Measurements from ENCODE around the gene UNC13C. TPM values are rescaled to one million over a fixed set of nuclear protein-coding genes. Genes with fewer than 3 reads are reported as not detected.

Gene UNC13C
- polyA plus RNA-seq, 1 of the 3 experiments (the other 2 are of a cell fraction), result not detected

DNA sequence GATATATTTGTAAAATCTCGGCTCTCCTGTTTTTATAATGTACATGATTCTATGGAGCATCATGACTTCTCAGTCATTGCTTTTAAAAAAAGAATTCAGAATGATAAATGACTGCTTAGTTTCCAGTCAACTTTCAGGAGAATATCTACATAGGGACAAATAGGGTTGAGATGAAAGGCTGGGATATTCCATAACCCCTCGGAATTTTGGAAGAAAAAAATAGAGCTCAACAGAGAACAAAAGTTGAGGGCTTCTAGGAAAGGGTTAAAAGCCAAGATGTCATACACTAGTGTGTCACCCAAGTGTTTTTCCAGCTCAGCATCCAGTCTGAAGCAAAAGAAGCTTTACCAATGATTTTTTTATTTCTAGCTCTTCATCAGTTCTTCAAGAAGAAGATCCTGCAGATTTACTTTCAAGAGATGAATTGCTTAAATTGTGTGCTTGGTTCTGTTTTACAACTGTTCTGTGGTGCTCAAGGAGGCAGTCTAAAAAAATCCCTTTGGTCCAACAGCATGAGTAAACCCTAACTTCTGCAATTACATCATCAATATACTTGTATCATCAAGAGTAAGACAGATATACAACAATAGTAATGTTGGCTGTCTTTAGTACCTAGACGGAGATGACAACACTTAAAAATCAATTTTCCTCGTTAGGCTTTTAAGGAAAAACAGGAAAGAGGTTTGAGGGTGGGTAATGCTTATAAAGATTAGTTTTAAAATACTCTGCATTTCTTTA lies 979 bp downstream of the UNC13C start (continued):
- TF ChIP-seq, protein P1, sequence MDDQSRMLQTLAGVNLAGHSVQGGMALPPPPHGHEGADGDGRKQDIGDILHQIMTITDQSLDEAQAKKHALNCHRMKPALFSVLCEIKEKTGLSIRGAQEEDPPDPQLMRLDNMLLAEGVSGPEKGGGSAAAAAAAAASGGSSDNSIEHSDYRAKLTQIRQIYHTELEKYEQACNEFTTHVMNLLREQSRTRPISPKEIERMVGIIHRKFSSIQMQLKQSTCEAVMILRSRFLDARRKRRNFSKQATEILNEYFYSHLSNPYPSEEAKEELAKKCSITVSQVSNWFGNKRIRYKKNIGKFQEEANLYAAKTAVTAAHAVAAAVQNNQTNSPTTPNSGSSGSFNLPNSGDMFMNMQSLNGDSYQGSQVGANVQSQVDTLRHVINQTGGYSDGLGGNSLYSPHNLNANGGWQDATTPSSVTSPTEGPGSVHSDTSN (IDR thresholded peaks at IDR 0.05), result no peak
- no peak for TF ChIP-seq CHD2 (IDR thresholded peaks at IDR 0.05; ENCODE audit: low read length, partially characterized antibody)
- TF ChIP-seq, protein P2, sequence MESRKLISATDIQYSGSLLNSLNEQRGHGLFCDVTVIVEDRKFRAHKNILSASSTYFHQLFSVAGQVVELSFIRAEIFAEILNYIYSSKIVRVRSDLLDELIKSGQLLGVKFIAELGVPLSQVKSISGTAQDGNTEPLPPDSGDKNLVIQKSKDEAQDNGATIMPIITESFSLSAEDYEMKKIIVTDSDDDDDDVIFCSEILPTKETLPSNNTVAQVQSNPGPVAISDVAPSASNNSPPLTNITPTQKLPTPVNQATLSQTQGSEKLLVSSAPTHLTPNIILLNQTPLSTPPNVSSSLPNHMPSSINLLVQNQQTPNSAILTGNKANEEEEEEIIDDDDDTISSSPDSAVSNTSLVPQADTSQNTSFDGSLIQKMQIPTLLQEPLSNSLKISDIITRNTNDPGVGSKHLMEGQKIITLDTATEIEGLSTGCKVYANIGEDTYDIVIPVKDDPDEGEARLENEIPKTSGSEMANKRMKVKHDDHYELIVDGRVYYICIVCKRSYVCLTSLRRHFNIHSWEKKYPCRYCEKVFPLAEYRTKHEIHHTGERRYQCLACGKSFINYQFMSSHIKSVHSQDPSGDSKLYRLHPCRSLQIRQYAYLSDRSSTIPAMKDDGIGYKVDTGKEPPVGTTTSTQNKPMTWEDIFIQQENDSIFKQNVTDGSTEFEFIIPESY (IDR thresholded peaks at IDR 0.05; ENCODE audit: borderline replicate concordance, low read depth), result no peak
- no peak for TF ChIP-seq SIN3A (IDR thresholded peaks at IDR 0.05; ENCODE audit: borderline replicate concordance, low read depth, low read length)
- no peak for TF ChIP-seq FOSL2 (IDR thresholded peaks at IDR 0.05; ENCODE audit: borderline replicate concordance, low read depth)
- TF ChIP-seq, protein P3, sequence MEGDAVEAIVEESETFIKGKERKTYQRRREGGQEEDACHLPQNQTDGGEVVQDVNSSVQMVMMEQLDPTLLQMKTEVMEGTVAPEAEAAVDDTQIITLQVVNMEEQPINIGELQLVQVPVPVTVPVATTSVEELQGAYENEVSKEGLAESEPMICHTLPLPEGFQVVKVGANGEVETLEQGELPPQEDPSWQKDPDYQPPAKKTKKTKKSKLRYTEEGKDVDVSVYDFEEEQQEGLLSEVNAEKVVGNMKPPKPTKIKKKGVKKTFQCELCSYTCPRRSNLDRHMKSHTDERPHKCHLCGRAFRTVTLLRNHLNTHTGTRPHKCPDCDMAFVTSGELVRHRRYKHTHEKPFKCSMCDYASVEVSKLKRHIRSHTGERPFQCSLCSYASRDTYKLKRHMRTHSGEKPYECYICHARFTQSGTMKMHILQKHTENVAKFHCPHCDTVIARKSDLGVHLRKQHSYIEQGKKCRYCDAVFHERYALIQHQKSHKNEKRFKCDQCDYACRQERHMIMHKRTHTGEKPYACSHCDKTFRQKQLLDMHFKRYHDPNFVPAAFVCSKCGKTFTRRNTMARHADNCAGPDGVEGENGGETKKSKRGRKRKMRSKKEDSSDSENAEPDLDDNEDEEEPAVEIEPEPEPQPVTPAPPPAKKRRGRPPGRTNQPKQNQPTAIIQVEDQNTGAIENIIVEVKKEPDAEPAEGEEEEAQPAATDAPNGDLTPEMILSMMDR (IDR thresholded peaks at IDR 0.05), result no peak
- TF ChIP-seq RFX5 (IDR thresholded peaks at IDR 0.05; ENCODE audit: low read length), result no peak
- no peak for TF ChIP-seq RAD21 (IDR thresholded peaks at IDR 0.05; ENCODE audit: low read length)

DNA sequence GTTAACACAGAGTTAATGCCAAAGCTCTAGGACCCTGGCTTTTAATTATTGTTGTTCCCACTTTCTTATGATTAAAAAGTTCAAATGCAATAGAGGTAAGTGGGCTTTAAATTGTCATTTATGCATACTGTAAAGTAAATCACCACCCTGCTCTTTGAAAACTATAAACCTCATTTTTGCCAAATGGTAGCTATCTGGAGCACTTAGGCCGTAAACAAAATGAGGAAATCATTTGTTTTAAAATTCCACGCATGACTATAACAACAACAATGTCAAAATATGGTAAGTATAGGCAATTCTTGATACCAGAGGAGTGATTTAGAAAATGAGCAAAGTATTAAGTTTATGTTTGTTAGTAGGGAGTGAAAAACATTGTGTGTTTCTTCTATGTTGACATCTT lies 1.8 kb downstream of the UNC13C start:
- Histone ChIP-seq H2AFZ (ENCODE audit: low read depth) (no peak overlapping the region), H3K9me2 (no peaks in the 10 kb centered on the region), H3K4me3 (ENCODE audit: low read depth in 2 of 2, low read length in 1 of 2) (no peak overlapping the region), H4K20me1 (ENCODE audit: insufficient read depth) (no peaks in the 10 kb centered on the region), H3K27ac (ENCODE audit: low read depth in 2 of 2, low read length in 1 of 2) (no peak overlapping the region), H3K9ac (no peak overlapping the region), H3F3A (replicated peaks; ENCODE audit: insufficient read depth) (no peaks in the 10 kb centered on the region), H3K27me3 (ENCODE audit: insufficient read depth) (no peaks in the 10 kb centered on the region), H3K4me2 (no peak overlapping the region), H3K4me1 (ENCODE audit: control insufficient read depth in 1 of 2, insufficient read depth in 2 of 2, low read depth in 1 of 2, low read length in 1 of 2) (peaks cover 0 to 8% of the 10 kb centered on the region in 2 experiments; a peak in 1 of 4 replicates), H3K79me2 (ENCODE audit: insufficient read depth) (no peaks in the 10 kb centered on the region), H3K36me3 (replicated peaks in 1 of 2; ENCODE audit: control insufficient read depth in 1 of 2, insufficient read depth in 2 of 2, low read length in 1 of 2) (no peaks in the 10 kb centered on the region), H3K9me3 (no peaks in the 10 kb centered on the region)
- POLR2A ChIA-PET, result no interaction called here
- no peak for TF ChIP-seq NRF1 (IDR thresholded peaks at IDR 0.05; ENCODE audit: low read depth, low read length)
- TF ChIP-seq FOXM1 (IDR thresholded peaks at IDR 0.05; ENCODE audit: low read depth), result no peak
- TF ChIP-seq MEF2A (IDR thresholded peaks at IDR 0.05; ENCODE audit: borderline replicate concordance, low read depth), result no peak
- TF ChIP-seq ELF1 (IDR thresholded peaks at IDR 0.05), result no peak
- no peak for TF ChIP-seq EP300 (IDR thresholded peaks at IDR 0.05; ENCODE audit: borderline replicate concordance in 1 of 2, low read depth in 1 of 2, low read length in 1 of 2)
- no peak for TF ChIP-seq TCF12 (IDR thresholded peaks at IDR 0.05)
- DNase-seq, result no peak
- CTCF ChIA-PET, result interaction anchor here (1.0 kb wide), 1 partner anchor 17 kb away, joined by 3 read pairs; no protein-coding TSS in a partner anchor
- WGBS (ENCODE audit: low lambda C conversion rate), result 56% methylated on average over 2 of the region's 2 CpGs
